GM18505 (cell line): ENCODE data around the gene RAPGEFL1.
"Not testable (repeated sequence)": the region's sequence is repeated elsewhere in the genome, so short reads cannot be mapped to it uniquely, and the experiment has no call there.

Source experiments
- ATAC-seq: cut with Tn5 transposase; IDR thresholded peaks from one replicate; pipeline ENCODE4 v1.9.1; 2021; ENCODE audit not compliant: unreplicated experiment
- POLR2A ChIP-seq: IDR thresholded peaks from 4 replicates; pipeline ENCODE4 v1.6.1; 2011; ENCODE audit warnings: borderline replicate concordance; ENCODE audit not compliant: insufficient read depth, insufficient read length; ENCODE audit errors: extremely low read depth

Gene RAPGEFL1

DNA sequence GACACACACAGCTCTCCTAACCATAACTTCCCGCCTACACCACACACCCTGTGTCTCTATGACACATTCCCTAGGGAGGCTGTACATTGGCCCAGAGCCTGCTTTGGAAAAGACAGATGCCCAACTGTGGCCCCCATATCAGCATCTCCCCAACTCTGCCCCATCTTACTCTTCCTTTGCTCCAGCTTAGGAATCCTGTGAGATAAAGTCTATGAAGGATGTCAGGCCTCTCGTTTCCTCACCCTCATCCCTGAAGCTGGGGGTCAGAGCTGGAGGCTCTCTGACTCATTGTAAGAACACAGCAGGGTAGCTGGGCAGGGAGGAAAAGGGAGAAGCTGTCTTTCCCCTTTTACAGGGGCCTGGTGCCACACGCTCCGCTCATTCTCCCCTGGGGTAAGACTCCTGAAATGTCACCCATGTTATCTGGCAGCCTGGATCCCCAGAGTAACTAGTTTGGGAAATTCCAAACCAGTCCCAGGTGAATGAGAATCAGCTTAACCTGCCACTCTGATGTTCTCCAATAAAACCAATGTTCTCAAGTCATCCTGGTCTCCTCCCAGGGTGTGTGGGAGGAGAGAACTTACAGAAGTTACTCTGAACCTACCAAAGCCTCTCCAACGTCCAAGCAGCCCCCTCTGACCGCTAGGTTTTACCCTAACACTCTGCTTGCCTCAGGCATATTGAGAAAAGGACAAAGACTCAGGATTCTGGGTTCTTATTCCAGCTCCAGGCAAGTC, 2.8 kb downstream of the RAPGEFL1 start:
- TF ChIP-seq POLR2A, result no peak
- ATAC-seq, result no peak

DNA sequence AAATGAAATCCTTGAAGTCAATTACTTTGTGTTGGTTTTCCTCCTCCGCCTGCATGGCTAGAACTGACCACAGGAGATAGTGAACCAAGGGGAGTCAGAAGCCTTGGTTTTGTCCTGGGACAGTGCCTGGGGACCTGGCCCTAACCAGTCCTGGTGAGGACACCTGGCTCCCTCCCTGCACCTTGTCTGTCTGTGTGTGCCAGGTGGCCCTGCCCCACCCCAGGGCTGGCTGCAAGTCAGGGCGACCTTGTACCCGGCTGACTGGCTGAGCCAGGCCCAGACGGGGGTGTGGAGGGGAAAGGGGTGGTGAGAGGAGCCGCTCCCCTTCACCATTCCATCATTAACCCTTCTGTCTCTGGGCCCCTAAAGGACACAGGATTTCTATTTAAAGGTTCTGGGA, 3.4 kb downstream of the RAPGEFL1 start:
- TF ChIP-seq POLR2A, result no peak
- no peak for ATAC-seq

DNA sequence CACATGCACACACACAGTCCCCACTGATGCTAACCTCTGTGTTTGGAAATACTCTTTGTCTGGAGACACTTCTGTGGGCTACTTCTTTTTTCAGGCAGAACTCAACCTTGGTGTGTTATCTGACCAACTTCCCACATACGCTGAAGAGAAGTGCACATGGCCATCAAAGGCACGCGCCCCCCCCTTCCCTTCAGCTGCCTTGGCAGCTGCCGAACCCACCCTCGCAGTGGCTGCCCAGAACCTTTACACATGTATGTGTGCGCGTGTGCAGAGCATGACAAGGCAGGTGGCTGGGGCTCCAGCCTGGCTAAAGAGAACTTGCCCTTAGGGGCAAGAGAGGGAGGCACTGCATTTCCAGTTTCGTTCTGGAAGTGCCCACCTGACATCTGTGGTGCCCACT, 3.9 kb downstream of the RAPGEFL1 start:
- ATAC-seq, result no peak
- TF ChIP-seq POLR2A, result no peak

DNA sequence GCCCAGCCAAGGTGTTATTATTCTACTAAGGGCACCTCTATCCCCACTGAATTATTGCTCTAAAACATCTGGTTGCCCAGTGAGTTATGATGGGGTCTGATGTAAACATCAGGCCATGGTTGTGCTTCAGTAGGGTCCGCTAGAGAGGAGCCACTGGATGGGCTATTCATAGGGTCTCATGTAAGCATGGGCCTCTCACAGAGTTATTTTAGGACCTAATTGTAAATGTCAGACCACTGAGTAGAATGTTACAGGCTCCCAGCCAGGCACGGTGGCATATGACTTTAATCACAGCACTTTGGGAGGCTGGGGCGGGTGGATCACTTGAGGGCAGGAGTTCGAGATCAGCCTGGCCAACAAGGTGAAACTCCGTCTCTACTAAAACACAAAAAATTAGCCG, 5.3 kb downstream of the RAPGEFL1 start:
- no peak for TF ChIP-seq POLR2A
- ATAC-seq, result no peak

DNA sequence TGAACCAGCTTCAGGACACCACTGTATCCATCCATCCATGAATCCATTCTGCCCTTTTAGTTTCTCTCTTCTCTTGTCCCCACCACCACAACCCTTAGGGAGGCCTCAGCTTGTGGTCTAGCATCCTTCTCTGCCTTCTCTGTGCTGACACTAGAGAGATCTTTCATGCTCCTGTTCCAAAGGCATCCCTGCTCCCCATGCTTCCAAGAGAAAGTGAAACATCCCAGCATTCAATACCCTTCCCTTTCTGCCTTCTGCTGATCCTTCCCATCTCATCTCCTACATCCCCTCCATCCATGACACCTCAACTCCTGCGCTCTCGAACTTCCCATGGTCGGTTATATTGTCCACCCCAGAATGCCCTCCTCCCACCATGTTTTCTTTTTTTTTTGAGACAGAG, 10.0 kb downstream of the RAPGEFL1 start:
- no peak for TF ChIP-seq POLR2A
- ATAC-seq, result no peak

DNA sequence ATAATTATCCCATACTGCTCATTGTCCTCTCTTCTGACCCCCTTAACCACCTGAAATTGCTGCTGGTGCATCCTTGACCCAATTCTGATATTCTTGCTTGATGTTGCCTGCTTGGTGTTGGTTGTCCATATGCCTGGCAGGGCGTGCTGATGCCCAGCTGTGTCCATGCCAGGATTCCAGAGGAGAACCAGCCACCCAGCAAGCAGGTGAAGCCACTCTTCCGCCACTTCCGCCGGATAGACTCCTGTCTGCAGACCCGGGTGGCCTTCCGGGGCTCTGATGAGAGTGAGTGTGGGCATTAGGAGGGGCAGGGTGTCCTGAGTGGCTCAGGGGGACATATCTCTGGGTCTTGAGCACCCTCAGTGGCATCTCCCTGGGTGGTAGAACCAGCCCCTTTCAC, 11.4 kb downstream of the RAPGEFL1 start:
- no peak for ATAC-seq
- TF ChIP-seq POLR2A, result no peak

DNA sequence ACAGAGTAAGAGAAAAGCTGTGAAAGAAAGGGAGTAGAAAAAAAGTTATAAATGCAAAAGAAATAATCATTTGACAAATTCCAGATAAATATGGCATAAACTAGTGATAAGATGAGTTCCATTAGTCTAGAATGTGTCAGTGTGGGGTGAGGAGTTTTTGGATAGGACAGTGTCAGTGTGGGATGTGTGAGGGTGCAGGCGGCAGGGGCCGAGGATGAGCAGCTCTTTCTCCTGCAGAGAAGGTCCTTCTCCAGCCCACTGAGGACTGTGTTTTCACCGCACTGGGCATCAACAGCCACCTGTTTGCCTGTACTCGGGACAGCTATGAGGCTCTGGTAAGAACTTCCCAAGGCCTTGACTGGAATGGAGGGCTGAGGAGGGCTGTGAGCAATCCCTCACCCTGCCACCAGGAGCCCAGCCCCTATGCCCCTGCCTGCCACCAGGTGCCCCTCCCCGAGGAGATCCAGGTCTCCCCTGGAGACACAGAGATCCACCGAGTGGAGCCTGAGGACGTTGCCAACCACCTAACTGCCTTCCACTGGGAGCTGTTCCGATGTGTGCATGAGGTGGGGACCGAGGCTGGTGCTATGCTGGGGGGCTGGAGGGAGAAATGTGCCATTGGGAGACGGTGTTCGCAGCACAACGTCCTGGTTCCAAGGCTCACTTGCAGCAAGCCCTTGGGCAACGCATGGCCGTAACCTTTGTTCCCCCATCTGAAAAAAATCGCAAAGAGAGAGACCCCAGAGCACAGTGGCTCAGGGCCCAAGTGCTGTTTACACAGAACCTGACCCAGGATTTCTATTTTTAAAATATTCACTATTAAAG, 13.1 kb downstream of the RAPGEFL1 start:
- no peak for TF ChIP-seq POLR2A
- no peak for ATAC-seq

DNA sequence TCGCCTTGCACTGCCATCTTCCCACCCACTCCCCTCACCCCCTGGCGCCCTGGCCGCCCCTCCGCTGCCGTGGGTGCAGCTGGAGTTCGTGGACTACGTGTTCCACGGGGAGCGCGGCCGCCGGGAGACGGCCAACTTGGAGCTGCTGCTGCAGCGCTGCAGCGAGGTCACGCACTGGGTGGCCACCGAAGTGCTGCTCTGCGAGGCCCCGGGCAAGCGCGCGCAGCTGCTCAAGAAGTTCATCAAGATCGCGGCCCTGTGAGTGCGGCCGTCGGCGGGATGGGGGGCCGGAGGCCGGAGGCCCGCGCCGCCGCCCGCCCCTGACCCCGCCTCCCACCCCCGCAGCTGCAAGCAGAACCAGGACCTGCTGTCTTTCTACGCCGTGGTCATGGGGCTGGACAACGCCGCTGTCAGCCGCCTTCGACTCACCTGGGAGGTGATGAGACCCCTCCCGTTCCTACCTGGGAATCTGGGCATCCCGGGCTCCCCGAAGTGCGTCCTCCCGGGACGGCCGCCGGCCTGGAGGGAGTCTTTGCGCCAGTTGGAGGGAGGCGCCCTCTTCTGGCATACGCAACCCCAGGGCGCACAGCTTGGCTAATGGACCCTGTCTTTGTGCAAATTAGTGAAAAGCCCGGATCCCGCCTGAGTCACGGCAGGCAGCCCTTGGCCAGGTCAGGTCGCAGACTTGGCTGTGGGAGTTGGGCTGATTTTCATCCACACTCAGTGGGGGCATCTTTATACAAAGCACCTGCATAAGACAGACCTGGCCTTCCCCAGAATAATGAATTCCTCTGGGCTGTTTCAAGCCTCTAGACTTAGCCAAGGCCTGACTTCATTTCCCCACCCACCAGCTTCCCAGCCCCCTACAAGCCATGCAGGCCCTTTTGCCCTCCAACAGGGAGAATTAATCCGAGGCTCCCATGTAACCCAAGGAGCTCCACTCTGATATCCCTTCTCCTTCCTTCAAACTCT, 14.3 kb downstream of the RAPGEFL1 start:
- peak; percentile 25 for TF ChIP-seq POLR2A
- ATAC-seq, result peak; percentile 59

DNA sequence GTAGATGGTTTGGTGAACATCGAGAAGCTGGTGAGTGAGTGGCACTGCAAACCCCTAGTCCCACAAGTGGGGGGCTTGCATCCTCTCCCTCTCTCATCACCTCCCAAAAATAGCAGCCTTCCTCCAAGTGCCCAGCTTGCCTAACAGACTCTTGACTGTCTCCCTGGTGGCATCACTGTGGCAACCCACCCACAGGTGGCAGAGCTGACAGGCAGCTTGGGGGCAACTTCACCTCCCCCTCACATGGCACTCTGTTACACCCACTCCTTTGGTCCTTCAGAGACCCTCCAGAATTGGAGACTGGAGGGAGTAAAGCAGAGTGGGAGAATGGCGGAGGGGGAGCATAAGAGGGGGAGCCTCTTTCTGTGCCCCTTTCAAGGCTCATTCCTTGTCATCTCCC, 15.7 kb downstream of the RAPGEFL1 start:
- no peak for ATAC-seq
- TF ChIP-seq POLR2A, result no peak

DNA sequence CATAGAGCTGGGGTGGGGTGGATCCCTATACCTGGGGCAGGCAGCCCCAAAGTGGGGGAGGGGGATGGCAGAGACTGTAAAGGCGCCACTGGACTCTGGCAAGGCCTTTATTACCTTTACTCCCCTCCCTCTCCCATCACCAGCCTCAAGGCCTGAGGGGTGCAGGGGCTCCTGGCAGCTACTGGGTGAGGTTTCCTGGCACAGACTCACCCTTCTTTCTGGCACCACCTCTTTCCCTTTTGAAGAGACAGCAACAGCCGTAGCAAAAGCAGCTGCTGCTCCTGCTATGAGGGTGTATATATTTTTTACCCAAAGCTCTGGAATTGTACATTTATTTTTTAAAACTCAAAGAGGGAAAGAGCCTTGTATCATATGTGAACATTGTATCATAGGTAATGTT, 17.6 kb downstream of the RAPGEFL1 start:
- TF ChIP-seq POLR2A, result no peak
- ATAC-seq, result no peak

DNA sequence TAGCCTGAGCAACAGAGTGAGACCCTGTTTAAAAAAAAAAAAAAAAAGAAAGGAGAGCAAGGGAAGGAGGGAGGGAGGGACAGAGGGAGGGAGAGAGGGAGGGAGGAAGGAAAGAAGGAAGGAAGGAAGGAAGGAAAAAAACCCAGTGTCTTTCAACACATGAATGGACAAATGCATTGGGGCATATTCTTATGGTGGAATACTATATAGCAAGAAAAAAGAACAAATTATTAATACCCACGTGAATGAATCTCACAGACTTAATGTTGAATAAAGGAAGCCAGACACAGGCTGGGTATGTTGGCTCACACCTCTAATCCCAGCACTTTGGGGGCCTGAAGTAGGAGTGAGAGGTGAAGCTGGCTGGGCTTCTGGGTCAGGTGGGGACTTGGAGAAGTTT, 20.3 kb downstream of the RAPGEFL1 start:
- ATAC-seq, result no peak
- no peak for TF ChIP-seq POLR2A

DNA sequence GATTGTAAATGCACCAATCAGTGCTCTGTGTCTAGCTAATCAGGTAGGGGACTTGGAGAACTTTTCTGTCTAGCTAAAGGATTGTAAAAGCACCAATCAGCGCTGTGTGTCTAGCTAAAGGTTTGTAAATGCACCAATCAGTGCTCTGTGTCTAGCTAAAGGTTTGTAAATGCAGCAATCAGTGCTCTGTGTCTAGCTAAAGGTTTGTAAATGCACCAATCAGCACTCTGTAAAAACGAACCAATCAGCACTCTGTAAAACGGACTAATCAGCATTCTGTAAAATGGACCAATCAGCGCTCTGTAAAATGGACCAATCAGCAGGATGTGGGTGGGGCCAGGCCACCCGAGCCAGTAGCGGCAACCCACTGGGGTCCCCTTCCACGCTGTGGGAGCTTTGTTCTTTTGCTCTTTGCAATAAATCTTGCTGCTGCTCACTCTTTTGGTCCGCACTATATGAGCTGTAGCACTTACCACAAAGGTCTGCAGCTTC, 20.7 kb downstream of the RAPGEFL1 start:
- ATAC-seq, result not testable (repeated sequence)

DNA sequence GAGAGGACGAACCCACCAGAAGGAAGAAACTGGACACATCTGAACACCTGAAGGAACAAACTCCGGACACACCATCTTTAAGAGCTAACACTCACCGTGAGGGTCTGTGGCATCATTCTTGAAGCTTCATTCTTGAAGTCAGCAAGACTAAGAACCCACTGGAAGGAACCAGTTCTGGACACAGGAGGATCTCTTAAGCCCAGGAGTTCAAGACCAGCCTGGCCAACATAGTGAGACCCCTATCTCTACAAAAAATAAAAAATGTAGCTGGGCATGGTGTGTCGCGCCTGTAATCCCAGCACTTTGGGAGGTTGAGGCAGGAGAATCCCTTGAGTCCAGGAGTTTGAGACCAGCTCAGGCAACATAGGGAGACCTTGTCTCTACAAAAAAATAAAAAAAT, 21.3 kb downstream of the RAPGEFL1 start:
- no peak for ATAC-seq
- TF ChIP-seq POLR2A, result no peak

DNA sequence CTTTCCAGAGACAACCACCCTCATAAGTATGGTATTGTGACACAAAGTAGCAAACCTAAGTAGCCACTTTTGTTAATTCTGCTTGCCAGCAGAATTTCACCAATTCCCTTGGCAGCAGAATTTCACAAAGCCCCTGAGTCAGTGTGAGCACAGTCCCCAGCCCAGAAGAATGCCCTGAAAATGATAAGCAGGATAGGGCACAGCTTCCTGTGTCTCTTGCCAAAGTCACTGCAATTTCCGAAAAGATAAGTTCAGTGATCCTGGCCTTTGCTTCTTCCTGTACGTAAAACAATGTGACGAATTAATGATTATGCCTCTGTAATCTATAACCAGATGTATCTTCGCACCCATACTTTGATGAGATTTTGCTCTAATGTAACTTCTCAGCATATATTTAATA, 25.9 kb downstream of the RAPGEFL1 start:
- ATAC-seq, result no peak
- TF ChIP-seq POLR2A, result no peak

DNA sequence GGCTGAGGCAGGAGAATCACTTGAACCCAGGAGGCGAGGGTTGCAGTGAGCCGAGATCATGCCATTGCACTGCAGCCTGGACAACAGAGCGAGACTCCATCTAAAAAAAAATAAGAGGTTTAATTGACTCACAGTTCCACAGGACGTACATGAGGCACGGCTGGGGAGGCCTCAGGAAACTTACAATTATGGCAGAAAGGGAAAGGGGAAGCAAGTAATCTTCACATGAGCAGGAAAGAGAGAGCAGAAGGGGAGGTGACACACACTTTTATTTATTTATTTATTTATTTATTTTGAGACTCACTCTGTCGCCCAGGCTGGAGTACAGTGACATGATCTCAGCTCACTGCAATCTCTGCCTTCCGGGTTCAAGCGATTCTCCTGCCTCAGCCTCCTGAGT, 28.9 kb downstream of the RAPGEFL1 start:
- not testable (repeated sequence) for ATAC-seq
